ENCODE results near the gene CASP8AP2.
"Not testable (repeated sequence)": the region's sequence is repeated elsewhere in the genome, so short reads cannot be mapped to it uniquely, and the experiment has no call there.

Gene CASP8AP2

GRCh38 chr6:89887452-89888137 is 57.9 kb downstream of the CASP8AP2 start:
- no peak for DNase-seq (ENCODE audit: low read depth in 2 of 2)

DNA sequence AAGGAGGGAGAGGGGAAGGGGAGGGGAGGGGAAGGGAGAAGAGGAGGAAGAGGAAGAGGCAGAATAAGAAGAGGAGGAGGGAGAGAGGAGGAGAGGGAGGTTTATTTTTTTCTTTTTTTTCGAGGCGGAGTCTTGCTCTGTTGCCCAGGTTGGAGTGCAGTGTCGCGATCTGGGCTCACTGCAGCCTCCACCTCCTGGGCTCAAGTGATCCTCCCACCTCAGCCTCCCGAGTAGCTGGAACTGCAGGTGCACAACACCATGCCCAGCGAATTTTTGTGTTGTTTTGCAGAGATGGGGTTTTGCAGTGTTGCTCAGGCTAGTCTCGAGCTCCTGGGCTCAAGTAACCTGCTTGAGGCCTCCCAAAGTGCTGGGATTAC is 58.4 kb downstream of the CASP8AP2 start:
- no peak for DNase-seq (ENCODE audit: low read depth in 2 of 2)

- no peak for DNase-seq (ENCODE audit: low read depth in 2 of 2)
Observed at GRCh38 chr6:89888871-89889270, 59.2 kb downstream of the CASP8AP2 start.

GRCh38 chr6:89890845-89891528 is 61.3 kb downstream of the CASP8AP2 start:
- DNase-seq (ENCODE audit: low read depth in 2 of 2) = not testable (repeated sequence)

DNA sequence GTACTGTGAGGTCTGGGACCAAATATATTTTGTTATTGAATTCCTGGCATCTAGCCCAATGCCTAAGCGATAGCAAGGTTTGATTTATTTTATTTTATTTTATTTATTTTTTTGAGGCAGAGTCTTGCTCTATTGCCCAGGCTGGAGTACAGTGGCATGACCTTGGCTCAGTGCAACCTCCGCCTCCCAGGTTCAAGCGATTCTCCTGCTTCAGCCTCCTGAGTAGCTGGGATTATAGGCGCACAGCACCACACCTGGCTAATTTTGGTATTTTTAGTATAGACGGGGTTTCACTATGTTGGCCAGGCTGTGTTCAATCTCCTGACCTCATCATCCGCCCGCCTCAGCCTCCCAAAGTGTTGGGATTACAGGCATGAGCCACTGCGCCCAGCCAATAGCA is 62.9 kb downstream of the CASP8AP2 start:
- DNase-seq (ENCODE audit: low read depth in 2 of 2) = not testable (repeated sequence)

DNA sequence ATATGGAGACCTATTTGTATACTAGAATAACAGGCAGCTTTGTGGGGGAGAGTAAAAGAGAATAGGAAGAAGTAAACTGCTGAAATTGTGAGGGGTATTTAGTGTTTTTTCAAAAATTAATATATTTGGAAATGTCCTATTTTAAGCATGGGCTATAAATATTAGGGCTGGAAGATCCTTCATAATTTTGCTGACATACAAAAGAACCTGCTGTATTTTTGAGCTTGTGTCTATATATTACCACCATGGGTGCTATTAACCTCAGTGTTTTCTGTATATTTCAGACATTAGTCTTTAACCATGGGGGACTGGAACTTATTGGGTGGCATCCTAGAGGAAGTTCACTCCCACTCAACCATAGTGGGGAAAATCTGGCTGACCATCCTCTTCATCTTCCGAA is 64.5 kb downstream of the CASP8AP2 start, which contains the start of gene GJA10:
GJA10 (plus strand) TSS at position 301 of the 400 bp plus-strand sequence; CDS start at position 301, 0 bp downstream.
- no peak for DNase-seq (ENCODE audit: low read depth in 2 of 2)

DNA sequence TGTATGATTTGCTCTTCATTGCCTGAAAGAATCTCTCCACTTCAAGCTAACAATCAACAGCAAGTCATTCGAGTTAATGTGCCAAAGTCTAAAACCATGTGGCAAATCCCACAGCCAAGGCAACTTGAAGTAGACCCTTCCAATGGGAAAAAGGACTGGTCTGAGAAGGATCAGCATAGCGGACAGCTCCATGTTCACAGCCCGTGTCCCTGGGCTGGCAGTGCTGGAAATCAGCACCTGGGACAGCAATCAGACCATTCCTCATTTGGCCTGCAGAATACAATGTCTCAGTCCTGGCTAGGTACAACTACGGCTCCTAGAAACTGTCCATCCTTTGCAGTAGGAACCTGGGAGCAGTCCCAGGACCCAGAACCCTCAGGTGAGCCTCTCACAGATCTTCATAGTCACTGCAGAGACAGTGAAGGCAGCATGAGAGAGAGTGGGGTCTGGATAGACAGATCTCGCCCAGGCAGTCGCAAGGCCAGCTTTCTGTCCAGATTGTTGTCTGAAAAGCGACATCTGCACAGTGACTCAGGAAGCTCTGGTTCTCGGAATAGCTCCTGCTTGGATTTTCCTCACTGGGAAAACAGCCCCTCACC is 65.7 kb downstream of the CASP8AP2 start:
- DNase-seq (ENCODE audit: low read depth in 2 of 2) = no peak

- not testable (repeated sequence) for DNase-seq (ENCODE audit: low read depth in 2 of 2)
Observed at GRCh38 chr6:89910001-89910901, 80.6 kb downstream of the CASP8AP2 start.

- no peak for DNase-seq (ENCODE audit: low read depth in 2 of 2)
Observed at GRCh38 chr6:89910902-89911240, 81.2 kb downstream of the CASP8AP2 start.

DNA sequence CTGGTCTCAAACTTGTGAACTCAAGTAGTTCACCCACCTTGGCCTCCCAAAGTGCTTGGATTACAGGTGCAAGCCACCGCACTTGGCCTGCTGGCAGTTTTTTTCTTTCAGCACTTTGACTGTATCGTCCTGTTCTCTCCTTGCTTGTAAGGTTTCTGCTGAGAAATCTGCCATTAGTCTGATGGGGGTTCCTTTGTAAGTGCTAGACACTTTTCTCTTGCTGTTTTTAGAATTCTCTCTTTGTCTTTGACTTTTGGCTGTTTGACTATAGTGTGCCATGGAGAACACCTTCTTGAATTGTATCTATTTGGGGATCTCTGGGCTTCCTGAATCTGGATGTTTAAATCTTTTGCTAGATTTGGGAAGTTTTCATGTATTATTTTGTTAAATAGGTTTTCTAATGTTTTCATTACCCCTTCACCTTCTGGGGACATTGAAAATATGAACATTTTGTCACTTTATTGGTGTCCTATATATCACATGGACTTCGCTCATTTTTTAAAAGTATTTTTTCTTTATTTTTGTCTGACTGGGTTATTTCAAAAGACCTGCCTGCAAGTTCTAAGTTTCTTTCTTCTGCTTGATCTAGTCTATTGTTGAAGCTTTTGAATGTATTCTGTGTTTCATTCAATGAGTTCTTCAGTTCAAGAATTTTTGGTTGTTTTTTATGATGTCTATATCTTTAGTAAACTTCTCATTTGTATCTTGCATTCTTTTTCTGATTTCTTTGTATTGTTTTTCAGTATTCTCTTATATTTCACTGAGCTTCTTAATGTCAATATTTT is 86.6 kb downstream of the CASP8AP2 start:
- DNase-seq (ENCODE audit: low read depth in 2 of 2) = no peak

DNA sequence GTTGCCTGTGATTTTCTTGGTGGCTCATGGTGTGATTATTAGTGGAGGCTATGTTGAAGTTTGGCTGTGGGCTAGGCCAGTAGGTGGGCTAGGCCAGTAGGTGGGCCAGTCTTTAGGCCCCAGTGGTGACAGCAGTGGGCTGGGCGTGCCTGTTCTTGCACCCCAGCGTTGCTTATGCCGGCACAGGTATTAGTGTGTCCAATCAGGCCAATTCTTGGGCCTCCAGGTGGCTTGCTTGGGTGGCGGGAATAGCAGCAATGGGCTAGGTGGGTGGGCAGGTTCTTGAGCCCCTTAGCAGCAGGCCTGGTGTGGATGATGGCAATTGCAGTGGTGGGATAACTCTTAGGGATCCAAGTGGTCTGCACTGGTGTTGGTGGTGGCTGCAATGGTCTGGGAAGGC is 87.5 kb downstream of the CASP8AP2 start:
- DNase-seq (ENCODE audit: low read depth in 2 of 2) = no peak

GRCh38 chr6:89917801-89918366 is 88.2 kb downstream of the CASP8AP2 start:
- DNase-seq (ENCODE audit: low read depth in 2 of 2) = no peak
